NB4 (cell line): Measurements from ENCODE around the gene TP53.
"Not testable (repeated sequence)": the region's sequence is repeated elsewhere in the genome, so short reads cannot be mapped to it uniquely, and the experiment has no call there.

ENCODE experiments used
- DNase-seq: peaks from one replicate; pipeline ENCODE4 v3.0.0; 2010; ENCODE audit warnings: low read depth
- H3K4me3 ChIP-seq: one replicate; pipeline ENCODE4 v1.5.1; 2011; ENCODE audit warnings: mild to moderate bottlenecking, low read depth, low read length, moderate library complexity
- MYC ChIP-seq: IDR thresholded peaks from 2 replicates; pipeline ENCODE4 v1.6.1; 2011; ENCODE audit warnings: low read depth, low read length
- POLR2A ChIP-seq: IDR thresholded peaks from 2 replicates; pipeline ENCODE4 v1.6.1; 2011; ENCODE audit warnings: mild to moderate bottlenecking; ENCODE audit not compliant: insufficient read length; ENCODE audit errors: extremely low read depth
- TF ChIP-seq, protein P1 (sequence below): IDR thresholded peaks from one replicate; pipeline ENCODE4 v1.5.1; 2012; ENCODE audit warnings: low read depth, low read length
- TF ChIP-seq, protein P2 (sequence below): IDR thresholded peaks from 2 replicates; pipeline ENCODE4 v1.6.1; 2011; ENCODE audit warnings: low read depth, low read length

The TP53 gene

DNA sequence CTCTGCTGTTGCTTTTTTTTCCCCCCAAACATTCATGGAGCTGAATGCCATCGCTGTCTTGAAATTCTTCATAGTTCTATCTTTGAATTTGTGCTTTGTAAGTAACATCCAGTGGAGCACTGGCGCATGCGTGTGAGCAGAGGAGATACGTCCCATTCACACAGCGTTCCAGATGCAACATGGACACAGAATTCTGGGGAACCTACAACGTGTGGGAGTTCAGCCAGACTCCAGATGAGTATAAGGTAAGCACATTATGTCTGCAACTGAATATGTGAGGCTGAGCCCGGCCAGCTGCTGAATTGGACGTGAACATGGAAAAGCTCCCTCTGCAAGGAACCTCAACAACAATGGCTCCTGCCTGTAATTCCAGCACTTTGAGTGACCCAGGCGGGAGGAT is 40.8 kb downstream of the TP53 start:
- DNase-seq: no peak
- TF ChIP-seq, protein P1, sequence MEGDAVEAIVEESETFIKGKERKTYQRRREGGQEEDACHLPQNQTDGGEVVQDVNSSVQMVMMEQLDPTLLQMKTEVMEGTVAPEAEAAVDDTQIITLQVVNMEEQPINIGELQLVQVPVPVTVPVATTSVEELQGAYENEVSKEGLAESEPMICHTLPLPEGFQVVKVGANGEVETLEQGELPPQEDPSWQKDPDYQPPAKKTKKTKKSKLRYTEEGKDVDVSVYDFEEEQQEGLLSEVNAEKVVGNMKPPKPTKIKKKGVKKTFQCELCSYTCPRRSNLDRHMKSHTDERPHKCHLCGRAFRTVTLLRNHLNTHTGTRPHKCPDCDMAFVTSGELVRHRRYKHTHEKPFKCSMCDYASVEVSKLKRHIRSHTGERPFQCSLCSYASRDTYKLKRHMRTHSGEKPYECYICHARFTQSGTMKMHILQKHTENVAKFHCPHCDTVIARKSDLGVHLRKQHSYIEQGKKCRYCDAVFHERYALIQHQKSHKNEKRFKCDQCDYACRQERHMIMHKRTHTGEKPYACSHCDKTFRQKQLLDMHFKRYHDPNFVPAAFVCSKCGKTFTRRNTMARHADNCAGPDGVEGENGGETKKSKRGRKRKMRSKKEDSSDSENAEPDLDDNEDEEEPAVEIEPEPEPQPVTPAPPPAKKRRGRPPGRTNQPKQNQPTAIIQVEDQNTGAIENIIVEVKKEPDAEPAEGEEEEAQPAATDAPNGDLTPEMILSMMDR: no peak
- TF ChIP-seq, protein P2, sequence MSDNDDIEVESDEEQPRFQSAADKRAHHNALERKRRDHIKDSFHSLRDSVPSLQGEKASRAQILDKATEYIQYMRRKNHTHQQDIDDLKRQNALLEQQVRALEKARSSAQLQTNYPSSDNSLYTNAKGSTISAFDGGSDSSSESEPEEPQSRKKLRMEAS: no peak
- TF ChIP-seq MYC: no peak
- TF ChIP-seq POLR2A: no peak
- H3K4me3 ChIP-seq: no peak overlapping the region

DNA sequence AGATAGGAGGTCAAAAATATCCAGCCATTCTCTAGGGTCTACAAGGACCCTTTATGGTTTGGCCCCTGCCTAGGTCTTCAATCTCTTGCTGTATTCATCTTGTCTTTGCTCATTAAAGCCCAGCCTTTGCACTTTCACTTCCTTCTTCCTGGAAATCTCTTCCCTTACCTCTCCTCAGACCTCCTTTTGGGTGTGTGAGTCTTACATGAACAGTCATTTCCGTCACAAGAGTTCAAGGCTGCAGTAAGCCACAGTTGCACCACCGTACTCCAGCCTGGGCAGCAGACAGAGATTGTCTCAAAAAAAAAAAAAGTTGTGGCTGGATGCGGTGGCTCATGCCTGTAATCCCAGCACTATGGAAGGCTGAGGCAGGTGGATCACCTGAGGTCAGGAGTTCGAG is 42.5 kb downstream of the TP53 start:
- no peak overlapping the region for H3K4me3 ChIP-seq
- DNase-seq: peak; percentile 16
- TF ChIP-seq, protein P1: no peak
- no peak for TF ChIP-seq MYC
- TF ChIP-seq, protein P2: no peak
- no peak for TF ChIP-seq POLR2A

DNA sequence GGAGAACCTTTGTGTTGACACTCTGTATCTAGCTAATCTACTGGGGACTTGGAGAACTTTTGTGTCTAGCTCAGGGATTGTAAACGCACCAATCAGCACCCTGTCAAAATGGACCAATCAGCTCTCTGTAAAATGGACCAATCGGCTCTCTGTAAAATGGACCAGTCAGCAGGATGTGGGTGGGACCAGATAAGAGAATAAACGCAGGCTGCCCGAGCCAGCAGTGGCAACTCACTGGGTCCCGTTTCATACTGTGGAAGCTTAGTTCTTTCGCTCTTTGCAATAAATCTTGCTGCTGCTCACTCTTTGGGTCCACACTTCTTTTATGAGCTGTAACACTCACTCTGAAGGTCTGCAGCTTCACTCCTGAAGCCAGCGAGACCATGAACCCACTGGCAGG is 45.7 kb downstream of the TP53 start:
- not testable (repeated sequence) for DNase-seq, H3K4me3 ChIP-seq

DNA sequence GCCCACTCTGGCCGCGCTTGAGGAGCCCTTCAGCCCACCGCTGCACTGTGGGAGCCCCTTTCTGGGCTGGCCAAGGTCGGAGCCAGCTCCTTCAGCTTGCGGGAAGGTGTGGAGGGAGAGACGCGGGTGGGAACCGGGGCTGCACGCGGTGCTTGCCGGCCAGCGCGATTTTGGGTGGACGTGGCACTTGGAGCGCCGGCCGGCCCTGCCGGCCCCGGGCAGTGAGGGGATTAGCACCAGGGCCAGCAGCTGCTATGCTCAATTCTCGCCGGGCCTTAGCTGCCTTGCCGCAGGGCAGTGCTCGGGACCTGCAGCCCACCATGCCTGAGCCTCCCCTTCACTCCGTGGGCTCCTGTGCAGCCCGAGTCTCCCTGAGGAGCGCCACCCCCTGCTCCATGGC is 46.5 kb downstream of the TP53 start:
- no peak for DNase-seq
- TF ChIP-seq POLR2A (no peak), MYC (no peak)
- TF ChIP-seq, protein P2: no peak
- TF ChIP-seq, protein P1: no peak

DNA sequence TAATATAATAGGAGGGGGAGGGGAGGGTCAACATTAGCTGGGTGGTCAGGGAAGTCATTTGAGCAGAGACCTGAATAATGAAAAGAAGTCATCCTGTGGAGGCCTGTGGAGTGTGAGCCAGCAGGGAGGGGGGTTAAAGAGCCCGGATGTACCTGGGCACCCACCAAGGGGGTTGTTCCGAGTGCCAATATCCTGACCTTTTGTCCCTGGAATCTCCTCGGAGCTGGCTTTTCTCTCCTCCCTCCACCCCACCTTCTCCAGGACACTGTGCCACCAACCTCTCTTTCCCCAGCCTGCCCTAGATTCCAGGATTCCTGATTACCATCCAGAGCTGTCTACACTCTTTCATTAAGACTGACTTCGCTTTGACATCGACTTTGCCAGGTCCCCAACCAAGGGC is 51.1 kb downstream of the TP53 start:
- DNase-seq: no peak
- no peak overlapping the region for H3K4me3 ChIP-seq
- TF ChIP-seq, protein P1: no peak
- TF ChIP-seq, protein P2: no peak
- no peak for TF ChIP-seq MYC

More for the DNA sequence above, 46.5 kb downstream of the TP53 start:
- H3K4me3 ChIP-seq: no peak overlapping the region

DNA sequence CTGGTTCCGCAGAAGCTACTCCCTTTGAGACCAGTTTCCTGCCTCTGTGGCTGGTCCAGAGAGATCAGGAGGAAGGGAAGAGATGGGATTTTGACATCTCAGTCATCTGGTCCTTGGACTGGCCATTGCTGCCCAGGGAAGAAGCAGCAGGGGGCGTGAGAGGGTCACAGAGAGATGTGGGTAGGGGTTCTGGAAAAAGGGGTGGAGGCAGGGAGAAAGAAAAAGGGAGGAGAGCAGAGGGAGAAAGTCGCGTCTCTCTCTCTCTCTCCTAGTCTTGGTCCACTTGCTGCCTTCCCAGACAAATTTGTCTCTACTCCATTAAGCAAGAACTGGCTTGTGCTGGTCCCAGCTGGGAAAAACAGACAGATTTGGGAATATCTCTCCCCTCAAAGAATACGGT is 52.9 kb downstream of the TP53 start:
- peak; percentile 42 for DNase-seq
- TF ChIP-seq MYC: no peak
- TF ChIP-seq, protein P1: peak; percentile 46
- no peak overlapping the region for H3K4me3 ChIP-seq

DNA sequence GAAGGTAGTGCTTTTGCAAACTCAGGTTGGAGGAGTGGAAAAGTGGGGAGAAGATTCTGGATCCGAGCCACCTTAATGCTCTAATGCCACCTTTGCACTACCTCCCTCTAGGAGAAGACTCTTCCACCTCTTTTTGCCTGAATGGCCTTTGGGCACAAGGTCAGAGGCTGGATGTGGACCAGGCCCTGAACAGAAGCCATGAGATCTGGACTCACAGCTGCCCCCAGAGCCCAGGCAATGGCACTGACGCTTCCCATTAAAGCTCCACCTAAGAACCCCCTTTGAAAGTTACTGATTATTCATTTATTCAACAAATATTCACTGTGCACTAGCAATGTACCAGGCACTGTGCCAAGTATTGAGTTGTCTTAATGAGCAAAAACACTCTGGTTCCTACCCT is 54.2 kb downstream of the TP53 start:
- no peak for TF ChIP-seq POLR2A
- TF ChIP-seq MYC: no peak
- TF ChIP-seq, protein P2: no peak
- TF ChIP-seq, protein P1: no peak
- no peak for DNase-seq
- no peak overlapping the region for H3K4me3 ChIP-seq
